Pancreas (tissue), 10 donors: Measurements from ENCODE around the gene FBXO9. TPM values are rescaled to one million over a fixed set of nuclear protein-coding genes. Genes with fewer than 3 reads are reported as not detected.

Source experiments
- ATAC-seq, 4 donors: fragments of 200-7000 bp; cut with Tn5 transposase; one replicate each; pipeline versions ENCODE4 v1.8.0 to v1.9.1; 2020; ENCODE audit warnings: mild to moderate bottlenecking in 4 of 4, moderate library complexity in 4 of 4
- DNase-seq, 6 donors: peaks; one replicate each; pipeline ENCODE4 v3.0.0-alpha.2; 2020
- FAIRE-seq: peaks from 2 replicates; lab custom pipeline; 2012; peaks lifted over from hg19 to GRCh38; lab: Jason Lieb, UNC
- H3K27ac ChIP-seq, 4 donors: fragments of 200-600 bp; sonication (generic); 1 replicate in 3 of 4; 2 replicates in 1 of 4; pipeline versions ENCODE4 v1.5.0 to v1.8.0; 2020
- H3K27me3 ChIP-seq, 4 donors: fragments of 200-600 bp; one replicate each; pipeline ENCODE4 v1.8.0; 2021
- H3K36me3 ChIP-seq, 3 donors: fragments of 200-600 bp; sonication (generic) in 1 of 3; one replicate each; pipeline versions ENCODE4 v1.5.0 to v1.8.0; 2020 to 2021
- H3K4me1 ChIP-seq, 3 donors: fragments of 200-600 bp; one replicate each; pipeline ENCODE4 v1.8.0; 2021
- H3K4me3 ChIP-seq, 4 donors: fragments of 200-600 bp; sonication (generic) in 2 of 4; one replicate each; pipeline versions ENCODE4 v1.5.0 to v1.8.0; 2020 to 2021
- H3K9me3 ChIP-seq, 4 donors: fragments of 200-600 bp; one replicate each; pipeline ENCODE4 v1.8.0; 2021
- WGBS, 2 donors: extraction: QIAGEN DNeasy Blood & Tissue Kit; methylation state at CpG; one replicate each; pipeline ENCODE4 v1.1.7; 2013; 5-methylcytosine and 5-hydroxymethylcytosine counted together
- intact Hi-C, 3 donors: fragments of 100-400 bp; cut with DNase I; formaldehyde crosslinking; loops; one replicate each; pipeline versions ENCODE4 v1.11.1 to v1.14.2; 2022
- polyA plus RNA-seq, 2 donors: library from polyadenylated mRNA; stranded (reverse); fragments of 200-250 nt; gene quantifications; one replicate each; pipeline ENCODE4 v1.2.3, GENCODE V29; 2013
- total RNA-seq, 6 donors: library from RNA; stranded (reverse); fragmentation: NEBNext Ultra II Directional in 4 of 6; extraction: Animal tissue kit (Norgen Biotek cat#: 25700) in 4 of 6; gene quantifications; one replicate each; pipeline versions ENCODE4 v1.2.1 to v1.2.4, GENCODE V29; 2021 to 2023
- TF ChIP-seq, protein P1 (sequence below), 4 donors: fragments of 200-600 bp; sonication (generic) in 3 of 4; IDR thresholded peaks; one replicate each; pipeline versions ENCODE4 v1.5.0 to v1.8.0; 2021; ENCODE audit warnings: antibody characterized with exemption in 4 of 4
- donor health status: healthy with polysubstance abuse.
- donor health status: DM: no; HTN: no; CAD: no; lungs with moderate emphysema.
- donor health status: DM: no; HTN: no; CAD: no.
- donor health status: control.
- donor health status: control.
- donor health status: Bipolar disorder and iron deficiency.
- donor health status: DM: yes; HTN: yes; CAD: no.
- donor health status: DM: no; HTN: no; CAD: no.
- donor health status: DM: no; HTN: no; CAD: no.
- donor health status: DM: yes; HTN: yes; CAD: no.

Gene FBXO9
- total and polyA plus RNA-seq, 8 donors: 30.9 to 66.1 (median 49.7) TPM

DNA sequence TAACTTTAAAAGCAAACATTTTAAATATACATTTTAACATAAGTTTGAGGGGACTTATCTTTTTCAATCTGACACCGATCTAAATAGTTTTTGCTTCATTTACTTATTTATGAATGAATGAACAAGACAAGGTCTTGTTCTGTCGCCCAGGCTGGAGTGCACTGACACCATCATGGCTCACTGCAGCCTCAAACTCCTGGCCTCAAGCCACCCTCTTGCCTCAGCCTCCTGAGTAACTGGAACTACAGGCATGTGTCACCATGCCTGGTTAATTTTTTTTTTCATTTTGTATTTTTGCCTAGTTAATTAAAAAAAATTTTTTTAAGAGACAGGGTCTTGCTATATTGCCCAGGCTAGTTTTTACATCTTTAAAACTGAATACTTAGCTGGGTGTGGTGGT, 25.4 kb downstream of the FBXO9 start:
- WGBS, 2 donors: 77 to 84% methylated on average over 2 of the region's 2 CpGs
- H3K4me1 ChIP-seq: peaks cover 0 to 4% (median 3%) of the 10 kb centered on the region in 3 donors
- no peak for DNase-seq
- FAIRE-seq: no peak
- H3K27ac ChIP-seq: no peak overlapping the region
- TF ChIP-seq, protein P1, sequence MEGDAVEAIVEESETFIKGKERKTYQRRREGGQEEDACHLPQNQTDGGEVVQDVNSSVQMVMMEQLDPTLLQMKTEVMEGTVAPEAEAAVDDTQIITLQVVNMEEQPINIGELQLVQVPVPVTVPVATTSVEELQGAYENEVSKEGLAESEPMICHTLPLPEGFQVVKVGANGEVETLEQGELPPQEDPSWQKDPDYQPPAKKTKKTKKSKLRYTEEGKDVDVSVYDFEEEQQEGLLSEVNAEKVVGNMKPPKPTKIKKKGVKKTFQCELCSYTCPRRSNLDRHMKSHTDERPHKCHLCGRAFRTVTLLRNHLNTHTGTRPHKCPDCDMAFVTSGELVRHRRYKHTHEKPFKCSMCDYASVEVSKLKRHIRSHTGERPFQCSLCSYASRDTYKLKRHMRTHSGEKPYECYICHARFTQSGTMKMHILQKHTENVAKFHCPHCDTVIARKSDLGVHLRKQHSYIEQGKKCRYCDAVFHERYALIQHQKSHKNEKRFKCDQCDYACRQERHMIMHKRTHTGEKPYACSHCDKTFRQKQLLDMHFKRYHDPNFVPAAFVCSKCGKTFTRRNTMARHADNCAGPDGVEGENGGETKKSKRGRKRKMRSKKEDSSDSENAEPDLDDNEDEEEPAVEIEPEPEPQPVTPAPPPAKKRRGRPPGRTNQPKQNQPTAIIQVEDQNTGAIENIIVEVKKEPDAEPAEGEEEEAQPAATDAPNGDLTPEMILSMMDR (IDR thresholded peaks at IDR 0.05): no peak
- H3K4me3 ChIP-seq: no peak overlapping the region
- intact Hi-C loops: no loop called here
- no peaks in the 10 kb centered on the region for H3K27me3 ChIP-seq
- ATAC-seq: no peak
- H3K36me3 ChIP-seq: peaks cover 0 to 58% (median 16%) of the 10 kb centered on the region in 3 donors
- H3K9me3 ChIP-seq: no peaks in the 10 kb centered on the region

- no peak for DNase-seq
- peaks cover 0 to 89% (median 28%) of the 10 kb centered on the region in 3 donors for H3K36me3 ChIP-seq
- no peak overlapping the region for H3K4me3 ChIP-seq
- 81 to 92% methylated on average over 3 of the region's 3 CpGs for WGBS, 2 donors
- no peaks in the 10 kb centered on the region for H3K4me1 ChIP-seq
- no peak for ATAC-seq
- H3K27ac ChIP-seq: no peak overlapping the region
- TF ChIP-seq, protein P1 (IDR thresholded peaks at IDR 0.05): no peak
- intact Hi-C loops: no loop called here
- H3K27me3 ChIP-seq: no peaks in the 10 kb centered on the region
- no peak for FAIRE-seq
- H3K9me3 ChIP-seq: no peaks in the 10 kb centered on the region
These were observed 30.1 kb downstream of the FBXO9 start for GRCh38 chr6:53095270-53095669.

DNA sequence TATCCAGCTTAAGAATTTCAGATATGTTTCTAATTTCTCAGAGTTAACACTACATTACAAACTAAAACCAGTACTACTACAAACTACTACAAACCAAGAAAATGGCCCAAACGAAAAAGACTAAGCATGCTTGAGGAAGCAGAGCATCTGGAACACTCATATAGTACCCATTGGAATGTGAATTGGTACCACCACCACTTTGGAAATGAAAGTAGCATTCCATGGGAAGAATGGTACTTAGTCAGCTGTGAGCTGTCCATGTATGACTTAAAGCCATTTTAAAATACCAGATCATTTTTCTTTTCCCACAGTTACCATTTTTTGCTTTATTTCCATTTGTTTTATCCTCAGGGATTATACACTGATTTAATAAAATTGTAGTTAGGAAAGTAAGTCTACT, 30.5 kb downstream of the FBXO9 start:
- intact Hi-C loops: no loop called here
- ATAC-seq (no peak), DNase-seq (no peak), FAIRE-seq (no peak)
- 57 to 58% methylated on average over 1 of the region's 1 CpG for WGBS, 2 donors
- Histone ChIP-seq H3K4me1 (no peaks in the 10 kb centered on the region), H3K27me3 (no peaks in the 10 kb centered on the region), H3K9me3 (no peaks in the 10 kb centered on the region), H3K27ac (no peak overlapping the region), H3K36me3 (peaks cover 0 to 89% (median 28%) of the 10 kb centered on the region in 3 donors), H3K4me3 (no peak overlapping the region)
- TF ChIP-seq, protein P1 (IDR thresholded peaks at IDR 0.05): no peak

GRCh38 chr6:53100561-53100960, 35.4 kb downstream of the FBXO9 start:
- H3K27me3 ChIP-seq: no peaks in the 10 kb centered on the region
- no peaks in the 10 kb centered on the region for H3K9me3 ChIP-seq
- FAIRE-seq (no peak), ATAC-seq (no peak), DNase-seq (no peak)
- intact Hi-C loops: no loop called here
- WGBS, 2 donors: 19 to 30% methylated on average over 2 of the region's 2 CpGs
- no peak overlapping the region for H3K27ac ChIP-seq
- TF ChIP-seq, protein P1 (IDR thresholded peaks at IDR 0.05): no peak
- no peak overlapping the region for H3K4me3 ChIP-seq
- peaks cover 3 to 57% (median 20%) of the 10 kb centered on the region in 3 donors for H3K36me3 ChIP-seq
- H3K4me1 ChIP-seq: no peaks in the 10 kb centered on the region

GRCh38 chr6:53101006-53101405, 35.8 kb downstream of the FBXO9 start:
- no peak for FAIRE-seq

More at GRCh38 chr6:53101006-53101405, 35.8 kb downstream of the FBXO9 start:
- Histone ChIP-seq H3K27me3 (no peaks in the 10 kb centered on the region), H3K9me3 (no peaks in the 10 kb centered on the region), H3K36me3 (peaks cover 3 to 52% (median 19%) of the 10 kb centered on the region in 3 donors), H3K4me3 (no peak overlapping the region), H3K27ac (no peak overlapping the region), H3K4me1 (no peaks in the 10 kb centered on the region)
- intact Hi-C loops: no loop called here
- DNase-seq (no peak), ATAC-seq (no peak)
- 93 to 95% methylated on average over 2 of the region's 2 CpGs for WGBS, 2 donors
- TF ChIP-seq, protein P1 (IDR thresholded peaks at IDR 0.05): no peak
